ENCODE results near the gene ASTN2. TPM values are rescaled to one million over a fixed set of nuclear protein-coding genes. Genes with fewer than 3 reads are reported as not detected.

ASTN2 gene
- total RNA-seq, 1 donor from 2014 or later, result 0.53 TPM

DNA sequence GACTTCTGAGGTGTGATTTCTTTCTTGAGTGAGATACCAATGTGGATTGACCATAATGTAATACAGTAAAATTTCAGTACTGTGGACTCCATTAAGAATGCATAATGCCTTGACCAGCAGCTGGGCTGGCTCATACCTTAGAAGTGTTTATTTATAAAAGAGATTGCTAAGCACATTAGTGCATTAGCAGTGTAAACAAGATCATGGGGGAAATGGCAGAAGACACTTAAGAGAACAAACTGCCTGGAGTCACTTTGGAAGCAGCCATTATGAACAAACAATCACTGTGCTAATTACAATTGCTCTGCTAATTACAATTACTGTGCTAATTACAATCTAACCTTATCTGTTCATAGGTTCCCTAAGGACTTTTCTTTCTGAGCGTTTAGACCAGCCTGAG, 623.5 kb downstream of the ASTN2 start:
- no peak for FAIRE-seq

GRCh38 chr9:116789081-116789480, 625.8 kb downstream of the ASTN2 start:
- DNase-seq (ENCODE audit: low read depth) (no peak), FAIRE-seq (no peak)
- Histone ChIP-seq H3K36me3 (ENCODE audit: control insufficient read depth, insufficient read depth, low read length) (no peaks in the 10 kb centered on the region), H3K4me3 (ENCODE audit: low read depth, low read length) (no peak overlapping the region), H3K27me3 (ENCODE audit: control insufficient read depth, insufficient read depth, low read length) (no peaks in the 10 kb centered on the region)
- TF ChIP-seq, protein P1, sequence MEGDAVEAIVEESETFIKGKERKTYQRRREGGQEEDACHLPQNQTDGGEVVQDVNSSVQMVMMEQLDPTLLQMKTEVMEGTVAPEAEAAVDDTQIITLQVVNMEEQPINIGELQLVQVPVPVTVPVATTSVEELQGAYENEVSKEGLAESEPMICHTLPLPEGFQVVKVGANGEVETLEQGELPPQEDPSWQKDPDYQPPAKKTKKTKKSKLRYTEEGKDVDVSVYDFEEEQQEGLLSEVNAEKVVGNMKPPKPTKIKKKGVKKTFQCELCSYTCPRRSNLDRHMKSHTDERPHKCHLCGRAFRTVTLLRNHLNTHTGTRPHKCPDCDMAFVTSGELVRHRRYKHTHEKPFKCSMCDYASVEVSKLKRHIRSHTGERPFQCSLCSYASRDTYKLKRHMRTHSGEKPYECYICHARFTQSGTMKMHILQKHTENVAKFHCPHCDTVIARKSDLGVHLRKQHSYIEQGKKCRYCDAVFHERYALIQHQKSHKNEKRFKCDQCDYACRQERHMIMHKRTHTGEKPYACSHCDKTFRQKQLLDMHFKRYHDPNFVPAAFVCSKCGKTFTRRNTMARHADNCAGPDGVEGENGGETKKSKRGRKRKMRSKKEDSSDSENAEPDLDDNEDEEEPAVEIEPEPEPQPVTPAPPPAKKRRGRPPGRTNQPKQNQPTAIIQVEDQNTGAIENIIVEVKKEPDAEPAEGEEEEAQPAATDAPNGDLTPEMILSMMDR (IDR thresholded peaks at IDR 0.05; ENCODE audit: insufficient read depth, low read length, severe bottlenecking), result no peak

More for the DNA sequence above, 623.5 kb downstream of the ASTN2 start:
- TF ChIP-seq, protein P1 (IDR thresholded peaks at IDR 0.05; ENCODE audit: insufficient read depth, low read length, severe bottlenecking), result no peak
- Histone ChIP-seq H3K27me3 (ENCODE audit: control insufficient read depth, insufficient read depth, low read length) (no peaks in the 10 kb centered on the region), H3K36me3 (ENCODE audit: control insufficient read depth, insufficient read depth, low read length) (no peaks in the 10 kb centered on the region), H3K4me3 (ENCODE audit: low read depth, low read length) (no peak overlapping the region)
- no peak for DNase-seq (ENCODE audit: low read depth)

- Histone ChIP-seq H3K27me3 (ENCODE audit: control insufficient read depth, insufficient read depth, low read length) (no peaks in the 10 kb centered on the region), H3K4me3 (ENCODE audit: low read depth, low read length) (no peak overlapping the region), H3K36me3 (ENCODE audit: control insufficient read depth, insufficient read depth, low read length) (no peaks in the 10 kb centered on the region)
- FAIRE-seq (no peak), DNase-seq (ENCODE audit: low read depth) (no peak)
- TF ChIP-seq, protein P1 (IDR thresholded peaks at IDR 0.05; ENCODE audit: insufficient read depth, low read length, severe bottlenecking), result no peak
These were observed 628.1 kb downstream of the ASTN2 start for GRCh38 chr9:116786737-116787136.

GRCh38 chr9:116777116-116777515, 637.7 kb downstream of the ASTN2 start:
- no peak for DNase-seq (ENCODE audit: low read depth)
- no peaks in the 10 kb centered on the region for H3K27me3 ChIP-seq (ENCODE audit: control insufficient read depth, insufficient read depth, low read length)
- TF ChIP-seq, protein P1 (IDR thresholded peaks at IDR 0.05; ENCODE audit: insufficient read depth, low read length, severe bottlenecking), result no peak
- H3K36me3 ChIP-seq (ENCODE audit: control insufficient read depth, insufficient read depth, low read length), result no peaks in the 10 kb centered on the region
- no peak for FAIRE-seq
- no peak overlapping the region for H3K4me3 ChIP-seq (ENCODE audit: low read depth, low read length)

GRCh38 chr9:116774421-116775180, 640.3 kb downstream of the ASTN2 start:
- Histone ChIP-seq H3K36me3 (ENCODE audit: control insufficient read depth, insufficient read depth, low read length) (no peaks in the 10 kb centered on the region), H3K27me3 (ENCODE audit: control insufficient read depth, insufficient read depth, low read length) (no peaks in the 10 kb centered on the region), H3K4me3 (ENCODE audit: low read depth, low read length) (no peak overlapping the region)
- FAIRE-seq, result no peak
- DNase-seq (ENCODE audit: low read depth), result no peak
- TF ChIP-seq, protein P1 (IDR thresholded peaks at IDR 0.05; ENCODE audit: insufficient read depth, low read length, severe bottlenecking), result no peak

- no peaks in the 10 kb centered on the region for H3K27me3 ChIP-seq (ENCODE audit: control insufficient read depth, insufficient read depth, low read length)
- TF ChIP-seq, protein P1 (IDR thresholded peaks at IDR 0.05; ENCODE audit: insufficient read depth, low read length, severe bottlenecking), result no peak
- FAIRE-seq (no peak), DNase-seq (ENCODE audit: low read depth) (no peak)
- H3K36me3 ChIP-seq (ENCODE audit: control insufficient read depth, insufficient read depth, low read length), result no peaks in the 10 kb centered on the region
- H3K4me3 ChIP-seq (ENCODE audit: low read depth, low read length), result no peak overlapping the region
These were observed 647.6 kb downstream of the ASTN2 start for GRCh38 chr9:116767219-116767618.

Measured in bronchial epithelial cell (primary cell).